SU-DHL-6 (cell line): Measurements from ENCODE around the gene PRRC1.

Experiments
- CTCF ChIP-seq: fragments of 200-600 bp; sonication (generic); IDR thresholded peaks from one replicate; pipeline ENCODE4 v1.5.1; 2017; ENCODE audit warnings: antibody characterized with exemption, mild to moderate bottlenecking, low read length, moderate library complexity; ENCODE audit not compliant: insufficient read depth, poor library complexity, severe bottlenecking
- EZH2phosphoT487 ChIP-seq: fragments of 200-600 bp; sonication (generic), shearing (Covaris generic); conservative IDR thresholded peaks from 2 replicates; pipeline ENCODE4 v1.6.1; 2018; ENCODE audit warnings: mild to moderate bottlenecking, antibody characterized with exemption, low read length, moderate library complexity, mixed read lengths

DNA sequence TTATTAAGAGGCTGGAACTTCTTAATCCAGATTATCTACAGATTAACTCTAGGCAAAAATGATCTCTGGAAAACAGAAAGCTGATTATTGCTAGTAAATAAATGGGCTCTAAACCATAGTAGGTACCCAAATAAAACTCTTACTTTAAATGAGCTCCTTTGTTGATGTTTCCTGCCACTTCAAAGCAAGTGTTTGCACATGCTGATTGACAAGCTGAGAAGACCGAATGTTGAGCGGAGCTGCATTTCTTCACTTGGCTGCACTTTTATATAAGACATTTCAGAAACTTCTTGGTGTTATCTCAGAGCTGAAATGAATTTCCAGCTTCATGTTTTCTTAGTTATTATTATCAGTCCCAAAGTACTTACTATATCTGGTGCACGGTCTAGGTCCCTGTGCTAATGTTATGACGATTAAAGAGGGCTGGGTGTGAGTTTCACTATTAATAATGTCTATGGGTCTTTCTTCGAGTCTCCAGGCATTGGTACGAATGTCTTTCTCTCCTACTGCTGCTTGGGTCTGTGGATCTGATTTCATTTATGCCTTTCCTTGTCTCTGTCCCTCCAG lies 72.8 kb downstream of the PRRC1 start:
- TF ChIP-seq EZH2phosphoT487 (no peak), CTCF (no peak)
